RWPE2 (cell line): ENCODE measurements around the gene AHDC1.
A peak's percentile ranks its signal among the peaks of the same experiment; 100 is the strongest.

Source experiments
- ATAC-seq: fragments of 200-7000 bp; cut with Tn5 transposase; 3 replicates; pipeline ENCODE4 v1.9.1; 2021; ENCODE audit warnings: low read depth
- DNase-seq: peaks from one replicate; pipeline ENCODE4 v3.0.0-alpha.2; 2020; ENCODE audit warnings: low spot score
- H3K27ac ChIP-seq: fragments of 450-650 bp; 2 replicates; pipeline ENCODE4 v1.5.1; 2017; ENCODE audit warnings: mild to moderate bottlenecking; ENCODE audit not compliant: poor library complexity, severe bottlenecking
- H3K27me3 ChIP-seq: fragments of 250-450 bp; sonication (Bioruptor Pico); 2 replicates; pipeline ENCODE4 v1.5.1; 2021; ENCODE audit warnings: mild to moderate bottlenecking, moderate library complexity; ENCODE audit not compliant: insufficient read depth, poor library complexity, severe bottlenecking
- H3K36me3 ChIP-seq: fragments of 250-450 bp; sonication (Bioruptor Pico); 2 replicates; pipeline ENCODE4 v1.5.1; 2020; ENCODE audit warnings: low read depth, mild to moderate bottlenecking, moderate library complexity
- H3K4me1 ChIP-seq: fragments of 250-450 bp; sonication (Bioruptor Pico); 2 replicates; pipeline ENCODE4 v1.5.1; 2021; ENCODE audit warnings: mild to moderate bottlenecking, moderate library complexity; ENCODE audit not compliant: insufficient read depth, poor library complexity, severe bottlenecking
- H3K4me3 ChIP-seq: fragments of 250-450 bp; sonication (Bioruptor Pico); 2 replicates; pipeline ENCODE4 v1.5.1; 2021; ENCODE audit warnings: mild to moderate bottlenecking, moderate library complexity; ENCODE audit not compliant: severe bottlenecking
- H3K9me3 ChIP-seq: fragments of 250-450 bp; sonication (Bioruptor Pico); 2 replicates; pipeline ENCODE4 v1.5.1; 2021; ENCODE audit warnings: mild to moderate bottlenecking, moderate library complexity; ENCODE audit not compliant: severe bottlenecking
- TF ChIP-seq, protein P1 (sequence below): fragments of 450-650 bp; IDR thresholded peaks from one replicate; pipeline ENCODE4 v1.5.1; 2017; ENCODE audit warnings: mild to moderate bottlenecking, moderate library complexity; ENCODE audit not compliant: poor library complexity, severe bottlenecking

AHDC1 gene

GRCh38 chr1:27550510-27551169 lies 53.3 kb downstream of the AHDC1 start:
- DNase-seq (no peak), ATAC-seq (no peak)
- TF ChIP-seq, protein P1, sequence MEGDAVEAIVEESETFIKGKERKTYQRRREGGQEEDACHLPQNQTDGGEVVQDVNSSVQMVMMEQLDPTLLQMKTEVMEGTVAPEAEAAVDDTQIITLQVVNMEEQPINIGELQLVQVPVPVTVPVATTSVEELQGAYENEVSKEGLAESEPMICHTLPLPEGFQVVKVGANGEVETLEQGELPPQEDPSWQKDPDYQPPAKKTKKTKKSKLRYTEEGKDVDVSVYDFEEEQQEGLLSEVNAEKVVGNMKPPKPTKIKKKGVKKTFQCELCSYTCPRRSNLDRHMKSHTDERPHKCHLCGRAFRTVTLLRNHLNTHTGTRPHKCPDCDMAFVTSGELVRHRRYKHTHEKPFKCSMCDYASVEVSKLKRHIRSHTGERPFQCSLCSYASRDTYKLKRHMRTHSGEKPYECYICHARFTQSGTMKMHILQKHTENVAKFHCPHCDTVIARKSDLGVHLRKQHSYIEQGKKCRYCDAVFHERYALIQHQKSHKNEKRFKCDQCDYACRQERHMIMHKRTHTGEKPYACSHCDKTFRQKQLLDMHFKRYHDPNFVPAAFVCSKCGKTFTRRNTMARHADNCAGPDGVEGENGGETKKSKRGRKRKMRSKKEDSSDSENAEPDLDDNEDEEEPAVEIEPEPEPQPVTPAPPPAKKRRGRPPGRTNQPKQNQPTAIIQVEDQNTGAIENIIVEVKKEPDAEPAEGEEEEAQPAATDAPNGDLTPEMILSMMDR, result no peak
- H3K27me3 ChIP-seq, result no peaks in the 10 kb centered on the region
- no peaks in the 10 kb centered on the region for H3K4me1 ChIP-seq
- no peak overlapping the region for H3K4me3 ChIP-seq
- H3K36me3 ChIP-seq, result peaks cover 72% of the 10 kb centered on the region
- H3K9me3 ChIP-seq, result no peaks in the 10 kb centered on the region
- H3K27ac ChIP-seq, result no peak overlapping the region

DNA sequence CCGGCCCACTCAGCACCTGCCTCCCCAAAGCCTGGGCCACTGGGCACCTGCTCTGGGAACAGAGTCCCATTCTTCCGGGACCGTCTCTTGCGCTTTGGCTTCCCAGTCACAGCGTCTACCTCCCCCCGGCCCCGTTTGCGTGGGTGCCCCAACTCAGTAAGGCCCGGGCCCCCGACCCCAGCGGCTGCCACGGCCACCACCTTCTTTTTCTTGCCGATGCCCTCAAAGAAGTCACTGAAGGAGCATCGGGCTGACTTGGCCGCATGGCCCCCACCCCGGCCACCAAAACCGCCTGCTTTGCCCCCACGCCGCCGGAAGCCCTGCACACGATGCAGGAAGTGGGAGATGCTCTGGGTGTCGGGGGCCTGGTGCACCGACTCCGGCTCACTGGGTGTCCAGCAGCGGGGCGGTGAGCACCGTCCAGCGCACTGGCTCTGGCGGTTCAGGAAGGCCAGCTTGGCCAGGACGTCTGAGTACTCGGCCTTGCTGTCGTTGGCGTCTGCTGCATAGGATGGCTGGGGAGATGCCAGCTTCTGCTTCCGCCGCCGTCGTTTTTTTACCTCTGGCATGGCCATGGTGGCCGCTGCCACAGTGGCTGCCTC lies 54.0 kb downstream of the AHDC1 start:
- Histone ChIP-seq H3K4me1 (no peaks in the 10 kb centered on the region), H3K36me3 (peaks cover 71% of the 10 kb centered on the region), H3K27ac (no peak overlapping the region), H3K4me3 (no peak overlapping the region), H3K9me3 (no peaks in the 10 kb centered on the region), H3K27me3 (no peaks in the 10 kb centered on the region)
- ATAC-seq (no peak), DNase-seq (no peak)
- TF ChIP-seq, protein P1, result no peak

GRCh38 chr1:27548858-27549719 lies 54.9 kb downstream of the AHDC1 start:
- H3K27me3 ChIP-seq, result no peaks in the 10 kb centered on the region
- no peaks in the 10 kb centered on the region for H3K4me1 ChIP-seq
- TF ChIP-seq, protein P1, result no peak
- H3K27ac ChIP-seq, result no peak overlapping the region
- peaks cover 65% of the 10 kb centered on the region for H3K36me3 ChIP-seq
- no peaks in the 10 kb centered on the region for H3K9me3 ChIP-seq
- no peak for DNase-seq
- H3K4me3 ChIP-seq, result no peak overlapping the region
- ATAC-seq, result 0 out of 3 replicates have a peak, but pooled peaks have one; percentile 13

- H3K4me1 ChIP-seq, result peaks cover 3% of the 10 kb centered on the region
- H3K9me3 ChIP-seq, result no peaks in the 10 kb centered on the region
- H3K27ac ChIP-seq, result no peak overlapping the region
- TF ChIP-seq, protein P1, result no peak
- DNase-seq (no peak), ATAC-seq (no peak)
- H3K36me3 ChIP-seq, result peaks cover 61% of the 10 kb centered on the region
- H3K4me3 ChIP-seq, result no peak overlapping the region
- H3K27me3 ChIP-seq, result no peaks in the 10 kb centered on the region
Observed at GRCh38 chr1:27548136-27548853, 55.6 kb downstream of the AHDC1 start.
